Coronary artery (tissue), 2 donors: Measurements from ENCODE around the gene KCNC3.
"Not testable (repeated sequence)": the region's sequence is repeated elsewhere in the genome, so short reads cannot be mapped to it uniquely, and the experiment has no call there.

Experiments used
- DNase-seq: peaks from one replicate; pipeline ENCODE4 v3.0.0-alpha.2; 2017; ENCODE audit warnings: low spot score
- H3K27ac ChIP-seq, 2 donors: fragments of 200-600 bp; sonication (generic); one replicate each; pipeline ENCODE4 v1.5.1; 2016 to 2019
- H3K4me3 ChIP-seq: fragments of 200-600 bp; sonication (generic); 2 replicates; pipeline ENCODE4 v1.5.1; 2016; ENCODE audit warnings: mild to moderate bottlenecking, moderate library complexity
- CTCF ChIP-seq: fragments of 200-600 bp; sonication (generic); IDR thresholded peaks from one replicate; pipeline ENCODE4 v1.5.1; 2019; ENCODE audit warnings: antibody characterized with exemption

The KCNC3 gene

GRCh38 chr19:50352242-50352641 lies 23.1 kb upstream of the KCNC3 start:
- Histone ChIP-seq H3K4me3 (no peak overlapping the region), H3K27ac (no peak overlapping the region)
- DNase-seq = no peak
- no peak for TF ChIP-seq CTCF

- no peak for TF ChIP-seq CTCF
- no peak for DNase-seq
- peak overlapping the region in 1 of 2 donors; percentile 28 for H3K27ac ChIP-seq
- no peak overlapping the region for H3K4me3 ChIP-seq
These were observed 20.3 kb upstream of the KCNC3 start for GRCh38 chr19:50349277-50350057.

- H3K4me3 ChIP-seq, H3K27ac ChIP-seq, DNase-seq: not testable (repeated sequence)
These were observed 18.0 kb upstream of the KCNC3 start for GRCh38 chr19:50347089-50347581.

GRCh38 chr19:50344661-50345318 lies 15.6 kb upstream of the KCNC3 start:
- DNase-seq = no peak
- no peak for TF ChIP-seq CTCF
- H3K4me3 ChIP-seq = no peak overlapping the region
- H3K27ac ChIP-seq = no peak overlapping the region

- TF ChIP-seq CTCF = no peak
- Histone ChIP-seq H3K27ac (no peak overlapping the region), H3K4me3 (no peak overlapping the region)
- DNase-seq = no peak
These were observed 12.0 kb upstream of the KCNC3 start for GRCh38 chr19:50341091-50341564.

- H3K4me3 ChIP-seq = no peak overlapping the region
- H3K27ac ChIP-seq = no peak overlapping the region
- no peak for DNase-seq
- TF ChIP-seq CTCF = no peak
These were observed 11.2 kb upstream of the KCNC3 start for GRCh38 chr19:50340331-50340730.

GRCh38 chr19:50337031-50337430 lies 7.9 kb upstream of the KCNC3 start:
- not testable (repeated sequence) for DNase-seq, H3K27ac ChIP-seq, H3K4me3 ChIP-seq
